Esophagus muscularis mucosa (tissue), 4 donors: ENCODE data around the gene PLEKHD1. TPM values are rescaled to one million over a fixed set of nuclear protein-coding genes. Genes with fewer than 3 reads are reported as not detected.

Experiments used
- DNase-seq: peaks from one replicate; pipeline ENCODE4 v3.0.0-alpha.2; 2017; ENCODE audit errors: extremely low spot score
- H3K27ac ChIP-seq, 4 donors: fragments of 200-600 bp; sonication (generic); replicated peaks in 1 of 4; 1 replicate in 3 of 4; 2 replicates in 1 of 4; pipeline ENCODE4 v1.5.1; 2016 to 2019; ENCODE audit warnings: mild to moderate bottlenecking in 1 of 4
- H3K27me3 ChIP-seq, 4 donors: fragments of 200-600 bp; sonication (generic); one replicate each; pipeline versions ENCODE4 v1.5.1 to v1.6.0; 2016 to 2019
- H3K36me3 ChIP-seq, 4 donors: fragments of 200-600 bp; sonication (generic); one replicate each; pipeline ENCODE4 v1.5.1; 2016 to 2019
- H3K4me1 ChIP-seq, 4 donors: fragments of 200-600 bp; sonication (generic); one replicate each; pipeline ENCODE4 v1.5.1; 2016 to 2019
- H3K4me3 ChIP-seq, 4 donors: fragments of 200-600 bp; sonication (generic); 1 replicate in 2 of 4; 2 replicates in 2 of 4; pipeline ENCODE4 v1.5.1; 2016 to 2019; ENCODE audit warnings: mild to moderate bottlenecking in 4 of 4, moderate library complexity in 1 of 4
- H3K9me3 ChIP-seq, 4 donors: fragments of 200-600 bp; sonication (generic); 1 replicate in 3 of 4; 2 replicates in 1 of 4; pipeline ENCODE4 v1.5.1; 2016 to 2019
- CTCF ChIP-seq, 3 experiments: fragments of 200-600 bp in 2 of 3; fragments of 450-650 bp in 1 of 3; sonication (generic) in 2 of 3; IDR thresholded peaks; one replicate each; pipeline ENCODE4 v1.5.1; 2017 to 2019; ENCODE audit warnings: antibody characterized with exemption in 3 of 3, mild to moderate bottlenecking in 2 of 3, moderate library complexity in 1 of 3
- EP300 ChIP-seq: sonication (generic); formaldehyde crosslinking; IDR thresholded peaks from one replicate; pipeline ENCODE4 v1.6.1; 2017; ENCODE audit warnings: antibody characterized with exemption
- POLR2A ChIP-seq: fragments of 450-650 bp; IDR thresholded peaks from one replicate; pipeline ENCODE4 v1.6.1; 2017; ENCODE audit warnings: antibody characterized with exemption, moderate library complexity, mild to moderate bottlenecking, low read depth
- POLR2AphosphoS5 ChIP-seq, 2 donors: sonication (generic); formaldehyde crosslinking; IDR thresholded peaks; one replicate each; pipeline ENCODE4 v1.6.1; 2017; ENCODE audit warnings: antibody characterized with exemption in 2 of 2
- WGBS: methylation state at CpG from one replicate; pipeline ENCODE4 v1.1.5; 2018; 5-methylcytosine and 5-hydroxymethylcytosine counted together
- intact Hi-C: fragments of 100-400 bp; cut with DNase I; formaldehyde crosslinking; loops from one replicate; pipeline ENCODE4 v1.15.1; 2023
- total RNA-seq, 4 donors: library from RNA; depleted of rRNA; stranded (reverse); fragments of >200 nt; gene quantifications; one replicate each; pipeline versions ENCODE4 v1.1.0 to v1.2.1, GENCODE V29; 2016

The PLEKHD1 gene
- total RNA-seq, 4 donors from 2014 or later = 0.17 TPM; not detected in 3

- WGBS = 92% methylated on average over 13 of the region's 14 CpGs
- no peaks in the 10 kb centered on the region for H3K36me3 ChIP-seq
- intact Hi-C loops = no loop called here
- no peak overlapping the region for H3K4me3 ChIP-seq
- no peak for DNase-seq
- no peak overlapping the region for H3K27ac ChIP-seq
- H3K9me3 ChIP-seq = no peaks in the 10 kb centered on the region
- peaks cover 0 to 16% (median 0%) of the 10 kb centered on the region in 4 donors for H3K27me3 ChIP-seq
- no peaks in the 10 kb centered on the region for H3K4me1 ChIP-seq
- TF ChIP-seq EP300 (no peak), POLR2AphosphoS5 (IDR thresholded peaks at IDR 0.05) (no peak), POLR2A (no peak), CTCF (IDR thresholded peaks at IDR 0.05) (no peak)
These were observed 43.1 kb downstream of the PLEKHD1 start for GRCh38 chr14:69527635-69528034.

- H3K4me1 ChIP-seq = no peaks in the 10 kb centered on the region
- H3K27ac ChIP-seq = no peak overlapping the region
- no peak for TF ChIP-seq POLR2AphosphoS5 (IDR thresholded peaks at IDR 0.05)
- no peak for TF ChIP-seq EP300
- no peak for TF ChIP-seq CTCF (IDR thresholded peaks at IDR 0.05)
- TF ChIP-seq POLR2A = no peak
- H3K36me3 ChIP-seq = no peaks in the 10 kb centered on the region
- no peak overlapping the region for H3K4me3 ChIP-seq
- no peaks in the 10 kb centered on the region for H3K9me3 ChIP-seq
- H3K27me3 ChIP-seq = peaks cover 0 to 16% (median 0%) of the 10 kb centered on the region in 4 donors
- WGBS = 80% methylated on average over 2 of the region's 9 CpGs
- intact Hi-C loops = no loop called here
- DNase-seq = no peak
These were observed 43.6 kb downstream of the PLEKHD1 start for GRCh38 chr14:69528143-69528542.

- WGBS = 93% methylated on average over 5 of the region's 5 CpGs
- Histone ChIP-seq H3K36me3 (no peaks in the 10 kb centered on the region), H3K4me1 (no peaks in the 10 kb centered on the region), H3K27ac (no peak overlapping the region), H3K4me3 (no peak overlapping the region), H3K9me3 (no peaks in the 10 kb centered on the region), H3K27me3 (peaks cover 0 to 19% (median 0%) of the 10 kb centered on the region in 4 donors)
- TF ChIP-seq CTCF (IDR thresholded peaks at IDR 0.05) = no peak
- TF ChIP-seq POLR2A = no peak
- TF ChIP-seq EP300 = no peak
- no peak for TF ChIP-seq POLR2AphosphoS5 (IDR thresholded peaks at IDR 0.05)
- DNase-seq = no peak
- intact Hi-C loops = no loop called here
These were observed 44.4 kb downstream of the PLEKHD1 start for GRCh38 chr14:69528930-69529329.

- Histone ChIP-seq H3K36me3 (no peaks in the 10 kb centered on the region), H3K27ac (no peak overlapping the region), H3K4me1 (no peaks in the 10 kb centered on the region), H3K27me3 (peaks cover 0 to 25% (median 0%) of the 10 kb centered on the region in 4 donors), H3K9me3 (no peaks in the 10 kb centered on the region), H3K4me3 (no peak overlapping the region)
- intact Hi-C loops = no loop called here
- TF ChIP-seq POLR2A (no peak), EP300 (no peak), CTCF (IDR thresholded peaks at IDR 0.05) (no peak), POLR2AphosphoS5 (IDR thresholded peaks at IDR 0.05) (no peak)
- no peak for DNase-seq
- 100% methylated on average over 1 of the region's 3 CpGs for WGBS
These were observed 45.0 kb downstream of the PLEKHD1 start for GRCh38 chr14:69529563-69529962.

- no peaks in the 10 kb centered on the region for H3K4me1 ChIP-seq
- H3K27ac ChIP-seq = no peak overlapping the region
- H3K27me3 ChIP-seq = peaks cover 0 to 30% (median 0%) of the 10 kb centered on the region in 4 donors
- no peak for TF ChIP-seq POLR2AphosphoS5 (IDR thresholded peaks at IDR 0.05)
- no peak for TF ChIP-seq CTCF (IDR thresholded peaks at IDR 0.05)
- TF ChIP-seq POLR2A = no peak
- no peak for TF ChIP-seq EP300
- H3K36me3 ChIP-seq = no peaks in the 10 kb centered on the region
- H3K4me3 ChIP-seq = no peak overlapping the region
- intact Hi-C loops = no loop called here
- WGBS = 39% methylated on average over 4 of the region's 4 CpGs
- DNase-seq = no peak
- H3K9me3 ChIP-seq = no peaks in the 10 kb centered on the region
These were observed 45.6 kb downstream of the PLEKHD1 start for GRCh38 chr14:69530095-69530494.
